GM18951 (cell line): ENCODE data around the gene MYLK2.

Experiments used
- POLR2A ChIP-seq: IDR thresholded peaks from 4 replicates; pipeline ENCODE4 v1.6.1; 2011; ENCODE audit warnings: mild to moderate bottlenecking; ENCODE audit not compliant: insufficient read length, insufficient read depth; ENCODE audit errors: extremely low read depth
- in situ Hi-C: fragments of 300-500 bp; cut with MboI; formaldehyde crosslinking; loops from one replicate; pipeline ENCODE4 v1.12.0; 2022; ENCODE audit warnings: low sequenced_read_pairs, mixed read lengths, inconsistent platforms; ENCODE audit not compliant: unreplicated experiment

Gene MYLK2

GRCh38 chr20:31870726-31871617 lies 51.8 kb downstream of the MYLK2 start:
- no peak for TF ChIP-seq POLR2A
- in situ Hi-C loops, result no loop called here

- in situ Hi-C loops, result no loop called here
- no peak for TF ChIP-seq POLR2A
Measured at GRCh38 chr20:31871618-31871954, 52.4 kb downstream of the MYLK2 start.

GRCh38 chr20:31872406-31872805 lies 53.2 kb downstream of the MYLK2 start:
- TF ChIP-seq POLR2A, result no peak
- in situ Hi-C loops, result no loop called here

- in situ Hi-C loops, result no loop called here
- TF ChIP-seq POLR2A, result no peak
Measured at GRCh38 chr20:31875671-31876070, 56.5 kb downstream of the MYLK2 start.

- in situ Hi-C loops, result no loop called here
- no peak for TF ChIP-seq POLR2A
Measured at GRCh38 chr20:31877684-31878083, 58.5 kb downstream of the MYLK2 start.

- in situ Hi-C loops, result no loop called here
- TF ChIP-seq POLR2A, result peak; percentile 22
Measured at GRCh38 chr20:31879143-31879987, 60.2 kb downstream of the MYLK2 start.

GRCh38 chr20:31881945-31882344 lies 62.8 kb downstream of the MYLK2 start:
- no peak for TF ChIP-seq POLR2A
- in situ Hi-C loops, result no loop called here

- no peak for TF ChIP-seq POLR2A
- in situ Hi-C loops, result no loop called here
Measured at GRCh38 chr20:31883829-31884228, 64.7 kb downstream of the MYLK2 start.
